SK-N-SH (cell line): ENCODE measurements around the gene CCNF. TPM values are rescaled to one million over a fixed set of nuclear protein-coding genes. Genes with fewer than 3 reads are reported as not detected.

Experiments
- CTCF ChIA-PET: fragments of 300-600, 350-600 bp; formaldehyde crosslinking; extraction: SDS; loops from one replicate; lab custom pipeline; 2021; lab: Yijun Ruan, JAX
- POLR2A ChIA-PET: fragments of 350-600 bp; sonication (Branson Sonifier 250); formaldehyde crosslinking; extraction: SDS; loops from one replicate; lab custom pipeline; 2020; ENCODE audit warnings: antibody characterized with exemption, inconsistent platforms; lab: Yijun Ruan, JAX
- DNase-seq: peaks from one replicate; pipeline ENCODE4 v3.0.0; 2012
- H2AFZ ChIP-seq: fragments of 200-600 bp; sonication (generic); 2 replicates; pipeline ENCODE4 v1.8.1; 2016; ENCODE audit warnings: antibody characterized with exemption, mild to moderate bottlenecking, low read depth
- H3F3A ChIP-seq: fragments of 200-600 bp; sonication (generic); replicated peaks from 2 replicates; pipeline ENCODE3; 2016; ENCODE audit warnings: antibody characterized with exemption, mild to moderate bottlenecking; ENCODE audit not compliant: insufficient read depth
- H3K27ac ChIP-seq, 2 experiments: fragments of 200-500 bp in 1 of 2; fragments of 200-600 bp in 1 of 2; sonication (Bioruptor generic) in 1 of 2; sonication (generic), shearing (Covaris generic) in 1 of 2; 2 replicates each; pipeline versions ENCODE4 v1.5.1 to v1.6.1; 2014 to 2016; ENCODE audit warnings: low read depth in 2 of 2, inconsistent platforms in 1 of 2, low read length in 1 of 2, mild to moderate bottlenecking in 1 of 2, mixed read lengths in 1 of 2
- H3K27me3 ChIP-seq: fragments of 200-600 bp; sonication (generic), shearing (Covaris generic); 2 replicates; pipeline ENCODE4 v1.6.1; 2016; ENCODE audit warnings: mixed run types; ENCODE audit not compliant: insufficient read depth
- H3K36me3 ChIP-seq, 2 experiments: fragments of 200-500 bp in 1 of 2; fragments of 200-600 bp in 1 of 2; sonication (Bioruptor generic) in 1 of 2; sonication (generic) in 1 of 2; replicated peaks in 1 of 2; 2 replicates each; pipeline versions ENCODE3 to v1.5.1; 2014 to 2016; ENCODE audit warnings: low read length in 1 of 2, mild to moderate bottlenecking in 1 of 2; ENCODE audit not compliant: insufficient read depth in 2 of 2, control insufficient read depth in 1 of 2
- H3K4me1 ChIP-seq, 2 experiments: fragments of 200-500 bp in 1 of 2; fragments of 200-600 bp in 1 of 2; sonication (Bioruptor generic) in 1 of 2; sonication (generic), shearing (Covaris generic) in 1 of 2; 2 replicates each; pipeline versions ENCODE4 v1.5.1 to v1.6.1; 2014 to 2016; ENCODE audit warnings: low read depth in 1 of 2, low read length in 1 of 2, mixed run types in 1 of 2; ENCODE audit not compliant: insufficient read depth in 2 of 2, control insufficient read depth in 1 of 2
- H3K4me2 ChIP-seq: fragments of 200-600 bp; sonication (generic), shearing (Covaris generic); 2 replicates; pipeline ENCODE4 v1.6.1; 2017; ENCODE audit warnings: mixed run types
- H3K4me3 ChIP-seq, 2 experiments: fragments of 200-500 bp in 1 of 2; fragments of 200-600 bp in 1 of 2; sonication (Bioruptor generic) in 1 of 2; sonication (generic), shearing (Covaris generic) in 1 of 2; 2 replicates each; pipeline versions ENCODE4 v1.5.1 to v1.8.1; 2014 to 2016; ENCODE audit warnings: low read depth in 2 of 2, inconsistent platforms in 1 of 2, low read length in 1 of 2, mild to moderate bottlenecking in 1 of 2, mixed read lengths in 1 of 2, moderate library complexity in 1 of 2
- H3K79me2 ChIP-seq: fragments of 200-600 bp; sonication (generic); 2 replicates; pipeline ENCODE4 v1.8.1; 2017; ENCODE audit warnings: mild to moderate bottlenecking; ENCODE audit not compliant: insufficient read depth
- H3K9ac ChIP-seq: fragments of 200-600 bp; sonication (generic); 2 replicates; pipeline ENCODE4 v1.6.1; 2017; ENCODE audit warnings: mixed run types
- H3K9me2 ChIP-seq: fragments of 200-600 bp; sonication (generic); 2 replicates; pipeline ENCODE4 v1.6.1; 2017; ENCODE audit warnings: mixed run types
- H3K9me3 ChIP-seq: fragments of 200-600 bp; sonication (generic); 2 replicates; pipeline ENCODE4 v1.6.1; 2017; ENCODE audit warnings: mixed run types, mild to moderate bottlenecking, moderate library complexity
- H4K20me1 ChIP-seq: fragments of 200-600 bp; sonication (generic); 2 replicates; pipeline ENCODE4 v1.6.1; 2017; ENCODE audit warnings: mild to moderate bottlenecking, mixed run types; ENCODE audit not compliant: insufficient read depth
- EZH2phosphoT487 ChIP-seq: fragments of 200-600 bp; sonication (generic); IDR thresholded peaks from 2 replicates; pipeline ENCODE4 v1.6.1; 2017; ENCODE audit warnings: low read depth, mixed run types, mild to moderate bottlenecking, antibody characterized with exemption, moderate library complexity, borderline replicate concordance
- FOSL2 ChIP-seq: IDR thresholded peaks from 2 replicates; pipeline ENCODE4 v1.4.0; 2012; ENCODE audit warnings: low read depth, mild to moderate bottlenecking, moderate library complexity, borderline replicate concordance
- NFIC ChIP-seq: IDR thresholded peaks from 2 replicates; pipeline ENCODE4 v1.4.0; 2012; ENCODE audit warnings: borderline replicate concordance
- NRF1 ChIP-seq: IDR thresholded peaks from 2 replicates; pipeline ENCODE4 v1.6.1; 2012; ENCODE audit warnings: low read depth, mild to moderate bottlenecking, low read length
- POLR2AphosphoS5 ChIP-seq: IDR thresholded peaks from 2 replicates; pipeline ENCODE4 v1.6.1; 2012; ENCODE audit warnings: low read depth, low read length
- RAD21 ChIP-seq: IDR thresholded peaks from 2 replicates; pipeline ENCODE4 v1.6.1; 2012; ENCODE audit warnings: mild to moderate bottlenecking, low read length
- REST ChIP-seq: IDR thresholded peaks from 2 replicates; pipeline ENCODE4 v1.6.1; 2012; ENCODE audit warnings: mild to moderate bottlenecking, low read depth, low read length, moderate library complexity
- RXRA ChIP-seq: IDR thresholded peaks from 2 replicates; pipeline ENCODE4 v1.4.0; 2012; ENCODE audit warnings: low read depth, mild to moderate bottlenecking, borderline replicate concordance
- SMC3 ChIP-seq: IDR thresholded peaks from 2 replicates; pipeline ENCODE4 v1.6.1; 2012; ENCODE audit warnings: low read depth, low read length, improper control_type of control experiment
- TAF1 ChIP-seq: IDR thresholded peaks from 2 replicates; pipeline ENCODE4 v1.6.1; 2012; ENCODE audit warnings: low read depth, mild to moderate bottlenecking, low read length, moderate library complexity, borderline replicate concordance
- TCF12 ChIP-seq: IDR thresholded peaks from 2 replicates; pipeline ENCODE4 v1.4.0; 2012
- ZBTB33 ChIP-seq: IDR thresholded peaks from 2 replicates; pipeline ENCODE4 v1.4.0; 2012; ENCODE audit warnings: low read depth, borderline replicate concordance
- WGBS: methylation state at CpG from one replicate; pipeline ENCODE4 v1.1.6; 2017; ENCODE audit warnings: low lambda C conversion rate; 5-methylcytosine and 5-hydroxymethylcytosine counted together
- polyA plus RNA-seq, 3 experiments: library from polyadenylated mRNA; depleted of rRNA; stranded (reverse); fragments of >200 nt; gene quantifications; 2 replicates each; pipeline ENCODE4 v1.2.3, GENCODE V29; 2012
- TF ChIP-seq, protein P1 (sequence below): fragments of 150-350 bp; IDR thresholded peaks from 2 replicates; pipeline ENCODE4 v1.6.1; 2016; ENCODE audit warnings: mild to moderate bottlenecking, low read depth, low read length

Gene CCNF
- polyA plus RNA-seq, 1 of the 3 experiments (the other 2 are of a cell fraction) = 4.6 TPM

- Histone ChIP-seq H4K20me1 (no peaks in the 10 kb centered on the region), H2AFZ (no peak overlapping the region), H3K9ac (no peak overlapping the region), H3K4me1 (no peaks in the 10 kb centered on the region), H3K9me2 (no peaks in the 10 kb centered on the region), H3K4me2 (no peak overlapping the region), H3F3A (peaks cover 17% of the 10 kb centered on the region), H3K9me3 (no peaks in the 10 kb centered on the region), H3K27ac (no peak overlapping the region), H3K79me2 (peaks cover 8% of the 10 kb centered on the region; the same call in 1 of the 2 replicates)
- ChIA-PET POLR2A (no interaction called here), CTCF (no interaction called here)
- WGBS = 91% methylated on average over 8 of the region's 8 CpGs
- no peak for DNase-seq
- TF ChIP-seq REST = no peak
- TF ChIP-seq SMC3 = no peak
- no peak for TF ChIP-seq NFIC
- TF ChIP-seq FOSL2 = no peak
- no peak for TF ChIP-seq RAD21
- TF ChIP-seq TAF1 = no peak
- no peak for TF ChIP-seq POLR2AphosphoS5
- no peak for TF ChIP-seq RXRA
- TF ChIP-seq EZH2phosphoT487 = no peak
- TF ChIP-seq TCF12 = no peak
- TF ChIP-seq NRF1 = no peak
- TF ChIP-seq, all 33 proteins: peak for 0
- H3K36me3 ChIP-seq = peaks cover 8 to 40% of the 10 kb centered on the region in 2 experiments
- no peaks in the 10 kb centered on the region for H3K27me3 ChIP-seq
- H3K4me3 ChIP-seq = no peak overlapping the region
Observed at GRCh38 chr16:2452650-2453049, 23.4 kb downstream of the CCNF start.

GRCh38 chr16:2455081-2455845 lies 26.0 kb downstream of the CCNF start:
- peaks cover 0 to 11% of the 10 kb centered on the region in 2 experiments; a peak in 1 of 4 replicates for H3K4me1 ChIP-seq
- H3K27me3 ChIP-seq = no peaks in the 10 kb centered on the region
- ChIA-PET POLR2A (interaction anchor here (0.6 kb wide), 1 partner anchor 117 kb away, joined by 4 read pairs; no protein-coding TSS in a partner anchor), CTCF (interaction anchor here (1.3 to 1.8 kb wide), 2 partner anchors 26 to 46 kb away, joined by 7 read pairs; partner anchors contain the start of gene CCNF)
- no peak overlapping the region for H3K9ac ChIP-seq
- peaks cover 16% of the 10 kb centered on the region for H3F3A ChIP-seq
- H3K9me2 ChIP-seq = no peaks in the 10 kb centered on the region
- H3K4me2 ChIP-seq = no peak overlapping the region
- 94% methylated on average over 12 of the region's 28 CpGs for WGBS
- H4K20me1 ChIP-seq = no peaks in the 10 kb centered on the region
- DNase-seq = no peak
- no peak overlapping the region for H3K4me3 ChIP-seq
- no peak overlapping the region for H3K27ac ChIP-seq
- no peak overlapping the region for H2AFZ ChIP-seq
- no peaks in the 10 kb centered on the region for H3K9me3 ChIP-seq
- peaks cover 8 to 36% of the 10 kb centered on the region in 2 experiments for H3K36me3 ChIP-seq
- no peaks in the 10 kb centered on the region; the same call in 1 of the 2 replicates for H3K79me2 ChIP-seq
- TF ChIP-seq RXRA = no peak
- TF ChIP-seq FOSL2 = no peak
- TF ChIP-seq REST = no peak
- TF ChIP-seq RAD21 = no peak
- TF ChIP-seq NRF1 = no peak
- no peak for TF ChIP-seq POLR2AphosphoS5
- TF ChIP-seq, protein P1, sequence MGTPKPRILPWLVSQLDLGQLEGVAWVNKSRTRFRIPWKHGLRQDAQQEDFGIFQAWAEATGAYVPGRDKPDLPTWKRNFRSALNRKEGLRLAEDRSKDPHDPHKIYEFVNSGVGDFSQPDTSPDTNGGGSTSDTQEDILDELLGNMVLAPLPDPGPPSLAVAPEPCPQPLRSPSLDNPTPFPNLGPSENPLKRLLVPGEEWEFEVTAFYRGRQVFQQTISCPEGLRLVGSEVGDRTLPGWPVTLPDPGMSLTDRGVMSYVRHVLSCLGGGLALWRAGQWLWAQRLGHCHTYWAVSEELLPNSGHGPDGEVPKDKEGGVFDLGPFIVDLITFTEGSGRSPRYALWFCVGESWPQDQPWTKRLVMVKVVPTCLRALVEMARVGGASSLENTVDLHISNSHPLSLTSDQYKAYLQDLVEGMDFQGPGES = no peak
- no peak for TF ChIP-seq TCF12
- TF ChIP-seq ZBTB33 = no peak
